GM20431 (cell line): Measurements from ENCODE around the gene PIP5K1B.

Experiments
- in situ Hi-C: fragments of 300-500 bp; cut with MseI, MboI; formaldehyde crosslinking; loops from one replicate; pipeline ENCODE4 v1.15.0; 2020; ENCODE audit warnings: low sequenced_read_pairs; ENCODE audit not compliant: unreplicated experiment

PIP5K1B gene

GRCh38 chr9:68795411-68795810 is 90.4 kb downstream of the PIP5K1B start:
- in situ Hi-C loops: no loop called here

- in situ Hi-C loops: no loop called here
These were observed 92.1 kb downstream of the PIP5K1B start for GRCh38 chr9:68797116-68797515.

- in situ Hi-C loops: no loop called here
These were observed 93.4 kb downstream of the PIP5K1B start for GRCh38 chr9:68798423-68798822.

GRCh38 chr9:68800836-68801235 is 95.8 kb downstream of the PIP5K1B start:
- in situ Hi-C loops: no loop called here

GRCh38 chr9:68802525-68803015 is 97.5 kb downstream of the PIP5K1B start:
- in situ Hi-C loops: no loop called here

- in situ Hi-C loops: no loop called here
These were observed 100.2 kb downstream of the PIP5K1B start for GRCh38 chr9:68804911-68805889.

GRCh38 chr9:68805890-68806517 is 101.0 kb downstream of the PIP5K1B start:
- in situ Hi-C loops: no loop called here

GRCh38 chr9:68808338-68808890 is 103.4 kb downstream of the PIP5K1B start:
- in situ Hi-C loops: no loop called here

- in situ Hi-C loops: no loop called here
These were observed 112.2 kb downstream of the PIP5K1B start for GRCh38 chr9:68817079-68817875.

GRCh38 chr9:68819065-68819464 is 114.0 kb downstream of the PIP5K1B start:
- in situ Hi-C loops: no loop called here

GRCh38 chr9:68821911-68822310 is 116.9 kb downstream of the PIP5K1B start:
- in situ Hi-C loops: no loop called here

GRCh38 chr9:68822596-68823165 is 117.6 kb downstream of the PIP5K1B start:
- in situ Hi-C loops: no loop called here

GRCh38 chr9:68825762-68826472 is 120.9 kb downstream of the PIP5K1B start:
- in situ Hi-C loops: no loop called here

GRCh38 chr9:68827837-68828744 is 123.1 kb downstream of the PIP5K1B start:
- in situ Hi-C loops: no loop called here

- in situ Hi-C loops: no loop called here
These were observed 127.1 kb downstream of the PIP5K1B start for GRCh38 chr9:68832101-68832500.

GRCh38 chr9:68832861-68833518 is 128.0 kb downstream of the PIP5K1B start:
- in situ Hi-C loops: no loop called here

GRCh38 chr9:68834931-68835520 is 130.0 kb downstream of the PIP5K1B start:
- in situ Hi-C loops: no loop called here
